K562 treated with DMSO at 1 percent for 4 hours (cell line): ENCODE measurements around the gene GJA10. TPM values are rescaled to one million over a fixed set of nuclear protein-coding genes. Genes with fewer than 3 reads are reported as not detected.

Source experiments
- total RNA-seq: library from RNA; unstranded; fragments of 300-600 nt; gene quantifications from 2 replicates; pipeline ENCODE4 v1.2.3, GENCODE V29; 2022; ENCODE audit not compliant: insufficient read depth

GJA10 gene
- not detected in 2 replicates for total RNA-seq

DNA sequence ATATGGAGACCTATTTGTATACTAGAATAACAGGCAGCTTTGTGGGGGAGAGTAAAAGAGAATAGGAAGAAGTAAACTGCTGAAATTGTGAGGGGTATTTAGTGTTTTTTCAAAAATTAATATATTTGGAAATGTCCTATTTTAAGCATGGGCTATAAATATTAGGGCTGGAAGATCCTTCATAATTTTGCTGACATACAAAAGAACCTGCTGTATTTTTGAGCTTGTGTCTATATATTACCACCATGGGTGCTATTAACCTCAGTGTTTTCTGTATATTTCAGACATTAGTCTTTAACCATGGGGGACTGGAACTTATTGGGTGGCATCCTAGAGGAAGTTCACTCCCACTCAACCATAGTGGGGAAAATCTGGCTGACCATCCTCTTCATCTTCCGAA is at the start of gene GJA10:
TSS of gene GJA10 (plus strand) at position 301 of the 400 bp plus-strand sequence. CDS start at position 301, 0 bp downstream.

Other genes starting within 250 kb of the GJA10 start
- gene MDN1, start 74.7 kb upstream of the GJA10 start, total RNA-seq = 6.0 and 12.5 TPM in 2 replicates
- 8.4 and 11.4 TPM in 2 replicates for gene CASP8AP2, start 64.6 kb upstream of the GJA10 start, total RNA-seq